SK-N-MC (cell line): ENCODE results near the gene ZNF415.

Experiments
- EZH2 ChIP-seq: fragments of 200-600 bp; sonication (generic); IDR thresholded peaks from one replicate; pipeline ENCODE4 v1.6.1; 2017; ENCODE audit warnings: antibody characterized with exemption
- FOXP2 ChIP-seq: optimal IDR thresholded peaks from 2 replicates; pipeline ENCODE3; 2011; ENCODE audit warnings: mild to moderate bottlenecking, moderate library complexity; ENCODE audit not compliant: insufficient read depth; ENCODE audit errors: extremely low read length, control extremely low read depth
- POLR2AphosphoS5 ChIP-seq: IDR thresholded peaks from 2 replicates; pipeline ENCODE4 v1.6.1; 2012; ENCODE audit warnings: mild to moderate bottlenecking, low read depth, low read length, borderline replicate concordance

GRCh38 chr19:53092723-53093122 lies 40.0 kb downstream of the ZNF415 start:
- TF ChIP-seq EZH2 (no peak), POLR2AphosphoS5 (no peak), FOXP2 (no peak)
